Bronchial epithelial cell (primary cell): Measurements from ENCODE around the gene RIOK3. TPM values are rescaled to one million over a fixed set of nuclear protein-coding genes. Genes with fewer than 3 reads are reported as not detected.

Experiments used
- DNase-seq: peaks from one replicate; pipeline ENCODE4 v3.0.0-alpha.2; 2010; ENCODE audit warnings: low read depth
- FAIRE-seq: peaks from 2 replicates; lab custom pipeline; 2011; peaks lifted over from hg19 to GRCh38; lab: Jason Lieb, UNC
- H3K27me3 ChIP-seq: 2 replicates; pipeline ENCODE4 v1.5.1; 2011; ENCODE audit warnings: low read length; ENCODE audit not compliant: control insufficient read depth, insufficient read depth
- H3K36me3 ChIP-seq: 2 replicates; pipeline ENCODE4 v1.5.1; 2011; ENCODE audit warnings: low read length; ENCODE audit not compliant: control insufficient read depth, insufficient read depth
- H3K4me3 ChIP-seq: 2 replicates; pipeline ENCODE4 v1.5.1; 2011; ENCODE audit warnings: mild to moderate bottlenecking, low read depth, low read length, control low read depth
- total RNA-seq: library from RNA; depleted of rRNA; stranded (reverse); fragments of >200 nt; gene quantifications from 2 replicates; pipeline ENCODE4 v1.2.1, GENCODE V29; 2014
- TF ChIP-seq, protein P1 (sequence below): IDR thresholded peaks from 2 replicates; pipeline ENCODE4 v1.5.1; 2011; ENCODE audit warnings: mild to moderate bottlenecking, moderate library complexity, low read length, control low read depth, inconsistent platforms; ENCODE audit not compliant: insufficient read depth, severe bottlenecking

The RIOK3 gene
- total RNA-seq, 1 donor from 2014 or later = 144 TPM

DNA sequence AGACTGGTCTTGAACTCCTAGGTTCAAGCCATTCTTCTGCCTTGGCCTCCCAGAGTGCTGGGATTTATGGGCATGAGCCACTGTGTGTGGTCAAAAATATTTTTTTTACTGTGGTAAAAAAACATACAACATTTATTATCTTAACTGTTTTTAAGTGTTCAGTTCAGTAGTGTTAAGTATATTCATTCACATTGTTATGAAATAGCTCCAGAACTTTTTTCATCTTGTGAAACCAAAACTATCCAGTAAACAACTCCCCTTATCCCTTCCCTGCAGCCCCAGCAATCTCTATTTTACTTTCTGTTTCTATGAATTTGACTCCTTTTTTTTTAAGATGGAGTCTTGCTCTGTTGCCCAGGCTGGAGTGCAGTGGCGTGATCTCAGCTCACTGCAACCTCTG lies 59.6 kb downstream of the RIOK3 start:
- peaks cover 10% of the 10 kb centered on the region for H3K36me3 ChIP-seq
- FAIRE-seq (no peak), DNase-seq (no peak)
- no peaks in the 10 kb centered on the region for H3K27me3 ChIP-seq
- no peak overlapping the region for H3K4me3 ChIP-seq
- TF ChIP-seq, protein P1, sequence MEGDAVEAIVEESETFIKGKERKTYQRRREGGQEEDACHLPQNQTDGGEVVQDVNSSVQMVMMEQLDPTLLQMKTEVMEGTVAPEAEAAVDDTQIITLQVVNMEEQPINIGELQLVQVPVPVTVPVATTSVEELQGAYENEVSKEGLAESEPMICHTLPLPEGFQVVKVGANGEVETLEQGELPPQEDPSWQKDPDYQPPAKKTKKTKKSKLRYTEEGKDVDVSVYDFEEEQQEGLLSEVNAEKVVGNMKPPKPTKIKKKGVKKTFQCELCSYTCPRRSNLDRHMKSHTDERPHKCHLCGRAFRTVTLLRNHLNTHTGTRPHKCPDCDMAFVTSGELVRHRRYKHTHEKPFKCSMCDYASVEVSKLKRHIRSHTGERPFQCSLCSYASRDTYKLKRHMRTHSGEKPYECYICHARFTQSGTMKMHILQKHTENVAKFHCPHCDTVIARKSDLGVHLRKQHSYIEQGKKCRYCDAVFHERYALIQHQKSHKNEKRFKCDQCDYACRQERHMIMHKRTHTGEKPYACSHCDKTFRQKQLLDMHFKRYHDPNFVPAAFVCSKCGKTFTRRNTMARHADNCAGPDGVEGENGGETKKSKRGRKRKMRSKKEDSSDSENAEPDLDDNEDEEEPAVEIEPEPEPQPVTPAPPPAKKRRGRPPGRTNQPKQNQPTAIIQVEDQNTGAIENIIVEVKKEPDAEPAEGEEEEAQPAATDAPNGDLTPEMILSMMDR = no peak

GRCh38 chr18:23515911-23516546 lies 62.9 kb downstream of the RIOK3 start:
- Histone ChIP-seq H3K27me3 (no peaks in the 10 kb centered on the region), H3K4me3 (no peak overlapping the region), H3K36me3 (peaks cover 16% of the 10 kb centered on the region)
- TF ChIP-seq, protein P1 = peak; percentile 91
- no peak for FAIRE-seq
- DNase-seq = peak; percentile 72

DNA sequence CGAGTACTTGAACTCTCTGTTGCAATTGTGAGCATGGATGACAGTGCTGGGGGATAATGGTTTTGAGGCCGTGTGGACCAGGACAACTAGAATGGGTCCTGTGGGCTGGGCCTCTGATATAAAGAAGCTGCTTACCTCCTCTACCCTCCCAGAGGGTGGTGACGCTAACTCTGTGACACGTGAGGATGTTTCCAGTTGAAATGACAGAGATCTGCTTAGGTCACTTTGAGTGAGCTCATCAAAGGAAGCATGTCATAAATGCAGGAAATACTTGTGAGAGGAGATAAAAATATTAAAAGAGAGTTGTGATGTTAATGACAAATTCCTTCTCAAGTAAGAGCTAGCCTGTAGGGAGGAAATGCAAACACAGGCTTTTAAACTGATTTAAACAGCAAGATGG lies 66.6 kb downstream of the RIOK3 start:
- TF ChIP-seq, protein P1 = no peak
- DNase-seq = no peak
- no peak for FAIRE-seq
- peaks cover 23% of the 10 kb centered on the region for H3K36me3 ChIP-seq
- H3K4me3 ChIP-seq = no peak overlapping the region
- no peaks in the 10 kb centered on the region for H3K27me3 ChIP-seq

GRCh38 chr18:23521271-23521670 lies 68.2 kb downstream of the RIOK3 start:
- peaks cover 23% of the 10 kb centered on the region for H3K36me3 ChIP-seq
- no peak overlapping the region for H3K4me3 ChIP-seq
- no peak for DNase-seq
- FAIRE-seq = no peak
- no peaks in the 10 kb centered on the region for H3K27me3 ChIP-seq
- TF ChIP-seq, protein P1 = no peak

GRCh38 chr18:23521907-23522306 lies 68.8 kb downstream of the RIOK3 start:
- no peak for DNase-seq
- Histone ChIP-seq H3K4me3 (no peak overlapping the region), H3K36me3 (peaks cover 25% of the 10 kb centered on the region), H3K27me3 (no peaks in the 10 kb centered on the region)
- TF ChIP-seq, protein P1 = no peak
- no peak for FAIRE-seq
